Neural progenitor cell (in vitro differentiated cells): ENCODE results near the gene MAN1A2. TPM values are rescaled to one million over a fixed set of nuclear protein-coding genes. Genes with fewer than 3 reads are reported as not detected.

ENCODE experiments used
- DNase-seq: peaks from one replicate; pipeline ENCODE4 v3.0.0-alpha.2; 2016; ENCODE audit warnings: low spot score
- H2AFZ ChIP-seq: fragments of 200-600 bp; sonication (generic); replicated peaks from 2 replicates; pipeline ENCODE4 v1.6.1; 2016; ENCODE audit warnings: antibody characterized with exemption
- H3F3A ChIP-seq: fragments of 200-600 bp; sonication (generic); 2 replicates; pipeline ENCODE4 v1.6.1; 2016; ENCODE audit warnings: antibody characterized with exemption, low read depth
- H3K27ac ChIP-seq: fragments of 200-600 bp; sonication (generic); 2 replicates; pipeline ENCODE4 v1.5.1; 2016; ENCODE audit warnings: mild to moderate bottlenecking
- H3K27me3 ChIP-seq: fragments of 200-600 bp; sonication (generic); 2 replicates; pipeline ENCODE4 v1.6.1; 2016; ENCODE audit warnings: mild to moderate bottlenecking, moderate library complexity
- H3K36me3 ChIP-seq: fragments of 200-600 bp; sonication (generic); 2 replicates; pipeline ENCODE4 v1.5.1; 2016
- H3K4me1 ChIP-seq: fragments of 200-600 bp; sonication (generic); 2 replicates; pipeline ENCODE4 v1.6.1; 2016; ENCODE audit warnings: mixed run types
- H3K4me2 ChIP-seq: fragments of 200-600 bp; sonication (generic); 2 replicates; pipeline ENCODE4 v1.6.1; 2016
- H3K4me3 ChIP-seq: fragments of 200-600 bp; sonication (generic); 2 replicates; pipeline ENCODE4 v1.5.1; 2016
- H3K79me2 ChIP-seq: fragments of 200-600 bp; sonication (generic); 2 replicates; pipeline ENCODE4 v1.6.1; 2016; ENCODE audit warnings: low read depth
- H3K9ac ChIP-seq: fragments of 200-600 bp; sonication (generic); 2 replicates; pipeline ENCODE4 v1.6.1; 2016
- H3K9me3 ChIP-seq: fragments of 200-600 bp; sonication (generic); 2 replicates; pipeline ENCODE4 v1.5.1; 2016; ENCODE audit warnings: low read depth
- H4K20me1 ChIP-seq: fragments of 200-600 bp; sonication (generic); 2 replicates; pipeline ENCODE4 v1.6.1; 2016; ENCODE audit warnings: low read depth
- H3K27ac Mint-ChIP-seq: 3 replicates; pipeline ENCODE4 v1.8.0; 2021; ENCODE audit warnings: mixed read lengths
- H3K27me3 Mint-ChIP-seq: 2 replicates; pipeline ENCODE4 v1.8.0; 2022; ENCODE audit warnings: low read depth, mild to moderate bottlenecking, inconsistent platforms, moderate library complexity, mixed read lengths; ENCODE audit not compliant: insufficient read depth
- H3K36me3 Mint-ChIP-seq: 3 replicates; pipeline ENCODE4 v1.8.0; 2021; ENCODE audit warnings: mixed read lengths
- H3K4me1 Mint-ChIP-seq: 3 replicates; pipeline ENCODE4 v1.8.0; 2021; ENCODE audit warnings: mixed read lengths
- H3K4me3 Mint-ChIP-seq: 3 replicates; pipeline ENCODE4 v1.8.0; 2021; ENCODE audit warnings: mild to moderate bottlenecking, moderate library complexity, mixed read lengths
- H3K9me3 Mint-ChIP-seq: 3 replicates; pipeline ENCODE4 v1.8.0; 2020; ENCODE audit warnings: mixed read lengths
- CTCF ChIP-seq: fragments of 200-600 bp; sonication (generic); IDR thresholded peaks from 2 replicates; pipeline ENCODE4 v1.5.1; 2017; ENCODE audit warnings: antibody characterized with exemption, mild to moderate bottlenecking
- EZH2 ChIP-seq: fragments of 200-600 bp; sonication (generic); IDR thresholded peaks from 2 replicates; pipeline ENCODE4 v1.6.1; 2017; ENCODE audit warnings: antibody characterized with exemption, mild to moderate bottlenecking, moderate library complexity
- EZH2phosphoT487 ChIP-seq: fragments of 200-600 bp; sonication (generic); IDR thresholded peaks from 2 replicates; pipeline ENCODE4 v1.6.1; 2017; ENCODE audit warnings: antibody characterized with exemption
- total RNA-seq: library from RNA; depleted of rRNA; stranded (reverse); fragments of >200 nt; gene quantifications from 2 replicates; pipeline ENCODE4 v1.2.3, GENCODE V29; 2015; ENCODE audit warnings: low replicate concordance

Gene MAN1A2
- total RNA-seq, 1 donor from 2014 or later, result 28.6 TPM

GRCh38 chr1:117562581-117563491, 195.6 kb downstream of the MAN1A2 start:
- H3K9me3 ChIP-seq, result no peaks in the 10 kb centered on the region
- no peak overlapping the region for H3K4me3 ChIP-seq
- no peaks in the 10 kb centered on the region for H3K36me3 ChIP-seq
- H3K4me1 ChIP-seq, result peaks cover 4% of the 10 kb centered on the region
- H4K20me1 ChIP-seq, result no peaks in the 10 kb centered on the region
- H3K79me2 ChIP-seq, result no peaks in the 10 kb centered on the region
- no peak overlapping the region for H3K4me2 ChIP-seq
- Mint-ChIP-seq H3K4me1 (no peaks in the 10 kb centered on the region), H3K27me3 (peaks cover 6% of the 10 kb centered on the region), H3K27ac (no peak overlapping the region), H3K4me3 (no peak overlapping the region), H3K9me3 (peaks cover 2% of the 10 kb centered on the region), H3K36me3 (no peaks in the 10 kb centered on the region)
- no peak overlapping the region for H3K9ac ChIP-seq
- no peaks in the 10 kb centered on the region for H3K27me3 ChIP-seq
- no peaks in the 10 kb centered on the region for H3F3A ChIP-seq
- TF ChIP-seq EZH2phosphoT487, result no peak
- no peak for TF ChIP-seq CTCF
- no peak for TF ChIP-seq EZH2
- no peak overlapping the region for H3K27ac ChIP-seq
- DNase-seq, result no peak
- H2AFZ ChIP-seq, result no peak overlapping the region

- no peaks in the 10 kb centered on the region for H3K79me2 ChIP-seq
- no peak overlapping the region for H3K4me2 ChIP-seq
- Mint-ChIP-seq H3K27me3 (peaks cover 6% of the 10 kb centered on the region), H3K27ac (no peak overlapping the region), H3K4me3 (no peak overlapping the region), H3K36me3 (no peaks in the 10 kb centered on the region), H3K9me3 (peaks cover 2% of the 10 kb centered on the region), H3K4me1 (no peaks in the 10 kb centered on the region)
- H3K9ac ChIP-seq, result no peak overlapping the region
- no peak overlapping the region for H3K27ac ChIP-seq
- H3K27me3 ChIP-seq, result no peaks in the 10 kb centered on the region
- H3K4me1 ChIP-seq, result peaks cover 4% of the 10 kb centered on the region
- no peak for DNase-seq
- H4K20me1 ChIP-seq, result no peaks in the 10 kb centered on the region
- H3K9me3 ChIP-seq, result no peaks in the 10 kb centered on the region
- H3K36me3 ChIP-seq, result no peaks in the 10 kb centered on the region
- H3F3A ChIP-seq, result no peaks in the 10 kb centered on the region
- TF ChIP-seq CTCF (no peak), EZH2 (no peak), EZH2phosphoT487 (no peak)
- no peak overlapping the region for H2AFZ ChIP-seq
- no peak overlapping the region for H3K4me3 ChIP-seq
Observed at GRCh38 chr1:117563492-117563875, 196.2 kb downstream of the MAN1A2 start.

- H3K36me3 Mint-ChIP-seq, result no peaks in the 10 kb centered on the region
- H3F3A ChIP-seq, result no peaks in the 10 kb centered on the region
- H3K27me3 ChIP-seq, result no peaks in the 10 kb centered on the region
- TF ChIP-seq EZH2phosphoT487 (no peak), EZH2 (no peak), CTCF (no peak)
- H3K36me3 ChIP-seq, result no peaks in the 10 kb centered on the region
- no peak overlapping the region for H3K4me3 Mint-ChIP-seq
- no peak overlapping the region for H3K27ac ChIP-seq
- H3K9ac ChIP-seq, result no peak overlapping the region
- H2AFZ ChIP-seq, result no peak overlapping the region
- H3K79me2 ChIP-seq, result no peaks in the 10 kb centered on the region
- H3K4me3 ChIP-seq, result no peak overlapping the region
- peaks cover 4% of the 10 kb centered on the region for H3K4me1 ChIP-seq
- H3K27me3 Mint-ChIP-seq, result peaks cover 6% of the 10 kb centered on the region
- H3K9me3 ChIP-seq, result no peaks in the 10 kb centered on the region
- H4K20me1 ChIP-seq, result no peaks in the 10 kb centered on the region
- no peak overlapping the region for H3K4me2 ChIP-seq
- no peaks in the 10 kb centered on the region for H3K4me1 Mint-ChIP-seq
- H3K27ac Mint-ChIP-seq, result no peak overlapping the region
- DNase-seq, result no peak
- no peaks in the 10 kb centered on the region for H3K9me3 Mint-ChIP-seq
Observed at GRCh38 chr1:117564227-117565075, 197.2 kb downstream of the MAN1A2 start.
